HEK293 (cell line): Measurements from ENCODE around the gene LRRC23.

ENCODE experiments used
- AEBP2 ChIP-seq: fragments of 450-650 bp; formaldehyde crosslinking; IDR thresholded peaks from 2 replicates; pipeline ENCODE4 v1.5.1; 2016; ENCODE audit warnings: missing biosample characterization, missing genetic modification characterization, borderline replicate concordance
- GLIS2 ChIP-seq: fragments of 450-650 bp; formaldehyde crosslinking; IDR thresholded peaks from 2 replicates; pipeline ENCODE4 v1.5.1; 2016; ENCODE audit warnings: missing biosample characterization, missing genetic modification characterization
- IKZF3 ChIP-seq: fragments of 450-650 bp; IDR thresholded peaks from 2 replicates; pipeline ENCODE4 v1.5.0; 2018; ENCODE audit warnings: missing biosample characterization, mild to moderate bottlenecking, missing genetic modification characterization, moderate library complexity
- INSM2 ChIP-seq: fragments of 450-650 bp; formaldehyde crosslinking; IDR thresholded peaks from 2 replicates; pipeline ENCODE4 v1.5.1; 2016; ENCODE audit warnings: missing biosample characterization, missing genetic modification characterization
- KLF10 ChIP-seq: fragments of 450-650 bp; IDR thresholded peaks from 2 replicates; pipeline ENCODE4 v1.5.1; 2018; ENCODE audit warnings: missing biosample characterization, mild to moderate bottlenecking, missing genetic modification characterization
- OVOL3 ChIP-seq: fragments of 450-650 bp; formaldehyde crosslinking; IDR thresholded peaks from 2 replicates; pipeline ENCODE4 v1.5.1; 2016; ENCODE audit warnings: missing biosample characterization, missing genetic modification characterization
- SP2 ChIP-seq: fragments of 450-650 bp; formaldehyde crosslinking; IDR thresholded peaks from 2 replicates; pipeline ENCODE4 v1.5.1; 2016; ENCODE audit warnings: missing biosample characterization, missing genetic modification characterization
- ZBTB48 ChIP-seq: fragments of 450-650 bp; formaldehyde crosslinking; IDR thresholded peaks from 2 replicates; pipeline ENCODE4 v1.5.1; 2016; ENCODE audit warnings: missing biosample characterization, missing genetic modification characterization
- ZNF112 ChIP-seq: fragments of 450-650 bp; formaldehyde crosslinking; IDR thresholded peaks from 2 replicates; pipeline ENCODE4 v1.5.0; 2017; ENCODE audit warnings: missing biosample characterization, missing genetic modification characterization
- ZNF138 ChIP-seq: fragments of 450-650 bp; formaldehyde crosslinking; IDR thresholded peaks from 2 replicates; pipeline ENCODE4 v1.5.1; 2016; ENCODE audit warnings: missing biosample characterization, missing genetic modification characterization, borderline replicate concordance
- ZNF16 ChIP-seq: fragments of 450-650 bp; formaldehyde crosslinking; IDR thresholded peaks from 2 replicates; pipeline ENCODE4 v1.5.1; 2016; ENCODE audit warnings: low read depth, missing biosample characterization, missing genetic modification characterization
- ZNF169 ChIP-seq: fragments of 450-650 bp; formaldehyde crosslinking; IDR thresholded peaks from 2 replicates; pipeline ENCODE4 v1.5.1; 2016; ENCODE audit warnings: missing biosample characterization, missing genetic modification characterization
- ZNF202 ChIP-seq: fragments of 450-650 bp; formaldehyde crosslinking; IDR thresholded peaks from 2 replicates; pipeline ENCODE4 v1.5.1; 2016; ENCODE audit warnings: missing biosample characterization, missing genetic modification characterization, borderline replicate concordance
- ZNF24 ChIP-seq: fragments of 450-650 bp; formaldehyde crosslinking; IDR thresholded peaks from 2 replicates; pipeline ENCODE4 v1.5.1; 2016; ENCODE audit warnings: missing biosample characterization, missing genetic modification characterization
- ZNF26 ChIP-seq: fragments of 450-650 bp; formaldehyde crosslinking; IDR thresholded peaks from 2 replicates; pipeline ENCODE4 v1.5.1; 2016; ENCODE audit warnings: missing biosample characterization, missing genetic modification characterization
- ZNF274 ChIP-seq, 2 experiments: fragments of 200-500 bp in 1 of 2; fragments of 450-650 bp in 1 of 2; sonication (Bioruptor generic) in 1 of 2; formaldehyde crosslinking in 1 of 2; IDR thresholded peaks; 2 replicates each; pipeline versions ENCODE4 v1.5.1 to v1.6.1; 2014 to 2016; ENCODE audit warnings: borderline replicate concordance in 1 of 2, inconsistent platforms in 1 of 2, low read length in 1 of 2, missing biosample characterization in 1 of 2, missing genetic modification characterization in 1 of 2
- ZNF324 ChIP-seq: fragments of 450-650 bp; formaldehyde crosslinking; IDR thresholded peaks from 2 replicates; pipeline ENCODE4 v1.5.1; 2016; ENCODE audit warnings: missing biosample characterization, missing genetic modification characterization
- ZNF341 ChIP-seq: fragments of 450-650 bp; formaldehyde crosslinking; IDR thresholded peaks from 2 replicates; pipeline ENCODE4; 2016; ENCODE audit warnings: low read depth, missing biosample characterization, missing genetic modification characterization
- ZNF350 ChIP-seq: fragments of 450-650 bp; formaldehyde crosslinking; IDR thresholded peaks from 2 replicates; pipeline ENCODE4 v1.5.0; 2017; ENCODE audit warnings: missing biosample characterization, mild to moderate bottlenecking, missing genetic modification characterization
- ZNF426 ChIP-seq: fragments of 450-650 bp; formaldehyde crosslinking; IDR thresholded peaks from 2 replicates; pipeline ENCODE4 v1.5.1; 2017; ENCODE audit warnings: missing biosample characterization, missing genetic modification characterization, mild to moderate bottlenecking, inconsistent platforms, moderate library complexity
- ZNF513 ChIP-seq: fragments of 450-650 bp; IDR thresholded peaks from 2 replicates; pipeline ENCODE4 v1.5.1; 2018; ENCODE audit warnings: missing biosample characterization, missing genetic modification characterization
- ZNF514 ChIP-seq: fragments of 450-650 bp; formaldehyde crosslinking; IDR thresholded peaks from 2 replicates; pipeline ENCODE4 v1.5.1; 2016; ENCODE audit warnings: missing biosample characterization, missing genetic modification characterization
- ZNF548 ChIP-seq: fragments of 450-650 bp; formaldehyde crosslinking; IDR thresholded peaks from 2 replicates; pipeline ENCODE4 v1.5.1; 2016; ENCODE audit warnings: missing biosample characterization, missing genetic modification characterization
- ZNF549 ChIP-seq: fragments of 450-650 bp; IDR thresholded peaks from 2 replicates; pipeline ENCODE4 v1.5.1; 2018; ENCODE audit warnings: missing biosample characterization, missing genetic modification characterization, mild to moderate bottlenecking, inconsistent platforms, moderate library complexity
- ZNF561 ChIP-seq: fragments of 450-650 bp; IDR thresholded peaks from 2 replicates; pipeline ENCODE4 v1.5.1; 2018; ENCODE audit warnings: missing biosample characterization, missing genetic modification characterization, borderline replicate concordance
- ZNF580 ChIP-seq: fragments of 450-650 bp; formaldehyde crosslinking; IDR thresholded peaks from 2 replicates; pipeline ENCODE4 v1.5.1; 2016; ENCODE audit warnings: missing biosample characterization, missing genetic modification characterization
- ZNF600 ChIP-seq: fragments of 450-650 bp; formaldehyde crosslinking; IDR thresholded peaks from 2 replicates; pipeline ENCODE4 v1.5.1; 2016; ENCODE audit warnings: missing biosample characterization, missing genetic modification characterization
- ZNF658 ChIP-seq: fragments of 450-650 bp; formaldehyde crosslinking; IDR thresholded peaks from 2 replicates; pipeline ENCODE4; 2016; ENCODE audit warnings: missing biosample characterization, missing genetic modification characterization
- ZNF677 ChIP-seq: fragments of 450-650 bp; IDR thresholded peaks from 2 replicates; pipeline ENCODE4 v1.5.0; 2018; ENCODE audit warnings: missing biosample characterization, mild to moderate bottlenecking, missing genetic modification characterization, moderate library complexity
- TF ChIP-seq, protein P1 (sequence below): fragments of 450-650 bp; formaldehyde crosslinking; IDR thresholded peaks from 2 replicates; pipeline ENCODE4 v1.5.1; 2016; ENCODE audit warnings: missing biosample characterization, missing genetic modification characterization

The LRRC23 gene

DNA sequence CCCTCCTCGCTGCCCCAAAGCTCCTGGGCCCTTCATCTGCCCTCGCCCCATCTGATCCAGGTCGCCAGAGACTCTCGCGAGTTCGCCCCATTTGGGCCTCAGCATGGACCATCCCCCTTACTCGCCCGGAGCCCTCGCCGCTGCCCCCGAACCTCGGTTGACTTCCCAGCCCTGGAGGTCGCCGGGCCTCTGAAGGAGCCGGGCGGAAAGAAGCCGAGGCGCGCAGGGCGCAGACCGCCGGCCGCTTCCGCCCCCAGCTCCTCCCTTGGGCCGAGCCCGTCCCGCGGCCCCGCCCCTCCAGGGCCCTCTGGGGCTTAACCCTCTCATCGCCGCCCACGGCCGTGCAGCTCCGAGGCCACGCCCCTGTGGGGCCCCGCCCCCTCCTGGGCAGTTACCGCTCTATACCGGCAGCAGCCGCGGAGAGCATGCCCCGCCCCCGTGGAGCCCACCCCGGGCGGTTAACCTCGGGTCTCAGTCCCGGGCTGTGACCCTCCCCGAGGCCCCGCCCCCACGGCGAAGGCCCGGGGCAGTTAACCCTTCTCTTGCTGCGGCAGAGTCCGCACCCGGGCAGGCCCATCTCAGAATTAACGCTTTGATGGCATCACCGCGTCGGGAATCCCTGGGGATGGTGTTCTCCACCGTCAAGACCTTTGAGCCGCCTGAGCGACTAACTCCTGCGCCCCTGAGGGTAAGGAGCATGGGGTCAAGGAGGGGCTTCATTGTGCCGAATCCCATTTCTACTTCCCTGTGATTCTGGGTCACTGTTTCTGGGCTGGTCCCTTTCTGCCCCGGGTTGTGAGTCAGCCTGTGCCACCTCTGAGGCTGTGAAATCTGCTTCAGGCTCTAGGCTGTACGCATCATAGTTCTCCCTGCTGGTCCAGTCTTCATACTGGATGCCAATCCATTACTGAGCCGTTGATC is 31.3 kb upstream of the LRRC23 start, which contains the start of gene SPSB2 (continued):
- no peak for TF ChIP-seq ZNF549
- no peak for TF ChIP-seq ZNF112 (tag by site-specific recombination)
- TF ChIP-seq ZBTB48: peak; percentile 88
- TF ChIP-seq ZNF677 (tag by site-specific recombination): no peak
- TF ChIP-seq OVOL3: peak; percentile 50; the same call in 1 of the 2 replicates
- no peak for TF ChIP-seq ZNF169 (tag by site-specific recombination)
- TF ChIP-seq ZNF24 (tag by site-specific recombination): 0 out of 2 replicates have a peak, but pooled peaks have one; percentile 17
- no peak for TF ChIP-seq ZNF138
- no peak for TF ChIP-seq ZNF350
- 0 out of 2 replicates have a peak, but pooled peaks have one; percentile 12 for TF ChIP-seq ZNF580 (tag by site-specific recombination)
- peak; percentile 47; the same call in 1 of the 2 replicates for TF ChIP-seq ZNF561 (tag by site-specific recombination)
- no peak for TF ChIP-seq ZNF514
- TF ChIP-seq, protein P1, sequence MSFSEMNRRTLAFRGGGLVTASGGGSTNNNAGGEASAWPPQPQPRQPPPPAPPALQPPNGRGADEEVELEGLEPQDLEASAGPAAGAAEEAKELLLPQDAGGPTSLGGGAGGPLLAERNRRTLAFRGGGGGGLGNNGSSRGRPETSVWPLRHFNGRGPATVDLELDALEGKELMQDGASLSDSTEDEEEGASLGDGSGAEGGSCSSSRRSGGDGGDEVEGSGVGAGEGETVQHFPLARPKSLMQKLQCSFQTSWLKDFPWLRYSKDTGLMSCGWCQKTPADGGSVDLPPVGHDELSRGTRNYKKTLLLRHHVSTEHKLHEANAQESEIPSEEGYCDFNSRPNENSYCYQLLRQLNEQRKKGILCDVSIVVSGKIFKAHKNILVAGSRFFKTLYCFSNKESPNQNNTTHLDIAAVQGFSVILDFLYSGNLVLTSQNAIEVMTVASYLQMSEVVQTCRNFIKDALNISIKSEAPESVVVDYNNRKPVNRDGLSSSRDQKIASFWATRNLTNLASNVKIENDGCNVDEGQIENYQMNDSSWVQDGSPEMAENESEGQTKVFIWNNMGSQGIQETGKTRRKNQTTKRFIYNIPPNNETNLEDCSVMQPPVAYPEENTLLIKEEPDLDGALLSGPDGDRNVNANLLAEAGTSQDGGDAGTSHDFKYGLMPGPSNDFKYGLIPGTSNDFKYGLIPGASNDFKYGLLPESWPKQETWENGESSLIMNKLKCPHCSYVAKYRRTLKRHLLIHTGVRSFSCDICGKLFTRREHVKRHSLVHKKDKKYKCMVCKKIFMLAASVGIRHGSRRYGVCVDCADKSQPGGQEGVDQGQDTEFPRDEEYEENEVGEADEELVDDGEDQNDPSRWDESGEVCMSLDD: no peak; the same call in 1 of the 2 replicates
- TF ChIP-seq ZNF658 (tag by site-specific recombination): no peak
- no peak for TF ChIP-seq ZNF426 (tag by site-specific recombination)
- no peak for TF ChIP-seq ZNF274 (IDR thresholded peaks at IDR 0.05; ENCODE audit: low read length)
- TF ChIP-seq ZNF274 (tag by site-specific recombination; IDR thresholded peaks at IDR 0.05; ENCODE audit: borderline replicate concordance): no peak
- peak; percentile 9; the same call in 1 of the 2 replicates for TF ChIP-seq INSM2 (tag by site-specific recombination)
- TF ChIP-seq ZNF26 (tag by site-specific recombination): no peak
- TF ChIP-seq SP2 (tag by site-specific recombination): peak; percentile 92
- no peak for TF ChIP-seq ZNF16 (tag by site-specific recombination)
- TF ChIP-seq AEBP2 (tag by site-specific recombination): no peak
- no peak; the same call in 1 of the 2 replicates for TF ChIP-seq ZNF324
- TF ChIP-seq ZNF202 (tag by site-specific recombination): no peak
- peak; percentile 77 for TF ChIP-seq GLIS2 (tag by site-specific recombination)
- TF ChIP-seq ZNF513 (tag by site-specific recombination): no peak
- no peak for TF ChIP-seq ZNF548 (tag by site-specific recombination)
- TF ChIP-seq ZNF341 (tag by site-specific recombination): no peak
- TF ChIP-seq ZNF600 (tag by site-specific recombination): no peak
- peak; percentile 96 for TF ChIP-seq KLF10 (tag by site-specific recombination)
- TF ChIP-seq IKZF3 (tag by site-specific recombination): no peak
